GM19372 (cell line): Measurements from ENCODE around the gene CFAP206.

Experiments used
- ATAC-seq: cut with Tn5 transposase; IDR thresholded peaks from one replicate; pipeline ENCODE4 v1.9.1; 2021; ENCODE audit warnings: mild to moderate bottlenecking, low read depth, moderate library complexity; ENCODE audit not compliant: unreplicated experiment

Gene CFAP206

GRCh38 chr6:87504441-87504840 is 96.7 kb downstream of the CFAP206 start:
- ATAC-seq = no peak
